ENCODE data around the gene BLNK.
"Not testable (repeated sequence)": the region's sequence is repeated elsewhere in the genome, so short reads cannot be mapped to it uniquely, and the experiment has no call there.

Gene BLNK

GRCh38 chr10:96271016-96271815, at the start of gene BLNK:
Gene BLNK (minus strand): TSS chr10:96271569. CDS start chr10:96271398, 171 bp downstream.
- DNase-seq (ENCODE audit: low read depth) = no peak

DNA sequence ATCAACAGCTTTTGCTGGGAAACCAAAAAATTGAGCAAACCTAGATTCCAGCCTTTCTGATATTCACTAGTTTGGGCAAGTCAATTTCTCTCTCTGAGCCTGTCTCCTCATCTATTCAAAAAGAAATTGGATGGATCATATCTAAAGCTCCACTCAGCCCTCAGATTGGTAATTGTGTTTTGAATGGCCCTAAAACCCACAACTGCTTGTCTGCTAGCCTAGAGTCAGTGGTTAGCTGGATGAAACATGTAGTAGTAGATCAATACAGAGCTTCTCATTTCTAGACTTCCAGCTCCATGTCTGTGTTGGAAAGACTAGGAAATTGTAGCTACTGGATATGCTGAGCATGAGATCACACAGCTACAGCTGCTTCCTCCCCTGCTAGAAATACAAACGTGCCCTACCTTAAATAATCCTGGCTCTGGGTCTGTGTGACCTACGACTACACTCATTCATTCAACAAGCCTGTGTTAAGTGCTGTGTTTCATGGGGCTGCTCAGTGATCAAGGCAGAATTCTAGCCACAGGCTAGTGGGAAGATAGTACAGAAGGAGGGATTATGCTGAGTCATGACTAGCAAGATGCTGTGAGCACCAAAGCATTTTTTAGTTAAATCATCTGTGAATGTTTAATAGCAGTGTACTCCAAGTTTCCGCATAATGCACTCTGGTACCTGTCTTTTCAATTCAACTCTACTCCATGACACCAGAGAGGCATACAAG, 48.5 kb upstream of the BLNK start:
- no peak for DNase-seq (ENCODE audit: low read depth)

- DNase-seq (ENCODE audit: low read depth) = no peak
These were observed 45.9 kb upstream of the BLNK start for GRCh38 chr10:96317067-96317833.

GRCh38 chr10:96313344-96313743, 42.0 kb upstream of the BLNK start:
- DNase-seq (ENCODE audit: low read depth) = no peak

GRCh38 chr10:96311180-96311715, 39.9 kb upstream of the BLNK start:
- no peak for DNase-seq (ENCODE audit: low read depth)

DNA sequence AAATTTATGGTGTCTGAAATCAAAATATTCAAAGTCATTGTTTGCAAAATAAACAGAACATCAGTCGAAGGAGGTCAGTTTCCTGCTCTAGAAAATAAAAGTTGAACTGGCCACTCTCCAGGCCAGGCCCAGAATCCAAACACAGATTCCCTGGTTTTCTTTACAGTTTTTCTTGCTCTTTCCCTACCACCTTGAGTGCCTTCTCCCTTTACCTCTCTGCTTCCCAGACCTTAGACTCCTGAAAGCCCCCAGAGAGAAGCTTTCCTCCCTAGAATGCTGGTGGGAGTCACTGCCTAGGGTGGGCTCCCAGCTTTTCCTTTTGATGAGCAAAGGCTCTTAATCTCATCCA, 38.9 kb upstream of the BLNK start:
- DNase-seq (ENCODE audit: low read depth) = no peak

GRCh38 chr10:96309628-96310320, 38.4 kb upstream of the BLNK start:
- DNase-seq (ENCODE audit: low read depth) = no peak

DNA sequence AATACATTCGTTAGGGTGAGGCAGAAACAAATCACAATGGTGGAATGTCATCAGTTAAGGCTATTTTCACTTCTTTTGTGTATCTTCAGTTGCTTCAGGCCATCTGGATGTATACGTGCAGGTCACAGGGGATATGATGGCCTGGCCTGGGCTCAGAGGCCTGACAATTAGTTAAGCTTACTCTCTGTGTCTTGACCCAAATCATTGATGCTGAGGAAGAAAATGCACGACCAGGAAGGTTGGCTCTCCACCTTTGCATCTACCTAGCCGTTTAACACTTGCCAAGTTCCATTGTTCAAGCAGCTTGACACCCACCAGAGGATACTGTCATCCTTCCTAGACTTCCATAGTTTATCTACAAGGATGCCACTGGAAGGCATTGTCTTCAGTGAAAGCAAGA, 37.5 kb upstream of the BLNK start:
- DNase-seq (ENCODE audit: low read depth) = not testable (repeated sequence)

GRCh38 chr10:96306516-96306915, 35.1 kb upstream of the BLNK start:
- DNase-seq (ENCODE audit: low read depth) = no peak

DNA sequence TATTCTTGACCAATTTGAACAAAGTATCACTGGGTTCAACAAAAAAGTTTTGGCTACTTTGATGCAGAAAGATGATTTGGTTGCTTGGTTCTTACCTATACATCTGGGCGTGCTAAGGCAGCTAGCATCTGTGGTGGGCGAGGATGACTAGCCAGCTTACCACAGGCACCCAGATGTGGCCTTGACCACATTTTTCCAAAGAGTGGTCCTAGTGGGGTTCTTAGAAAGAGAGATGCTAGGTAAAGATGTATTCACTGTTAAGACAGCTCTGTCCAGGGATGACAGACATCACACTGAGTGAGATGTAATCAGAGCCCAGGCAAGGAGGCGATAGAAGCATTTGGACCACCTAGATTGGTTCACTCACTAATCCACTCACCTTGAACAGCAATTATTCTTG, 33.6 kb upstream of the BLNK start:
- no peak for DNase-seq (ENCODE audit: low read depth)

DNA sequence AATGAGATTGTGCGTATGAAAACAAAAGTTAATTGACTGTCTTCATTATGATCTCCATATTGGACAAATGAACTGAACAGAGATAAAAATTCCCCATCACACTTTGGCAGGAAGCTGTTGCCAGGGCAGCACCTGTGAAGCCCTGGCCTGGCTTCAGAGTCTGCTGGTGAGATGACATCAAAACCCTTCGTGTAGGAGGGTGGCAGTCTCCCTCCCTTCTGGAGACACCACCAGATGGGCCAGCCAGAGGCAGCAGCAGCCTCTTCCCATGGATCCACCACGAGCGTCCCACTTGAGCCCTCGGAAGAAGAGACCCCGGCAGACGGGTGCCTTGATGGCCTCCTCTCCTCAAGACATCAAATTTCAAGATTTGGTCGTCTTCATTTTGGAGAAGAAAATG, 32.9 kb upstream of the BLNK start, which contains the start of gene DNTT:
TSS of gene DNTT (plus strand) at position 205 of the 400 bp plus-strand sequence. CDS start at position 269, 64 bp downstream.
- DNase-seq (ENCODE audit: low read depth) = no peak

- DNase-seq (ENCODE audit: low read depth) = no peak
These were observed 30.2 kb upstream of the BLNK start for GRCh38 chr10:96301616-96302015.

- DNase-seq (ENCODE audit: low read depth) = no peak
These were observed 28.0 kb upstream of the BLNK start for GRCh38 chr10:96299383-96299782.

DNA sequence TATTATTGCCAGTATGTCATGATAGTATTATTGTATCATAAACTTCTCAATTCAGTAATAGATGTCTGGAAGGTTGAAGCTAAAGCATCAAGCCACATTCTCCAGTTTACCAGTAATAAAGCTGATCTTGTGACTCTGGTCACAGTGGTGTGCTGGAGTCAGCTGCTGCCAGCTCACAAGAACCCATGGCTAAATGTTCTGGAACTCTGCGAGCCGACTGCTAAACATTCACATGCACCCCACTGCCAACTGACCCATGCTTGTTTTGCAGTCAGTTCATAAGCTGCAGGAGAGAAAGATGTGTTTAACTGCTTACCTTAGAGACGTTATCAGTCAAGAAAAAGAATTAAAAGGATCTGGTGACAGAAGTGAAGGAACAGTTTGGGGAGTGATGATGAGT, 27.0 kb upstream of the BLNK start:
- no peak for DNase-seq (ENCODE audit: low read depth)

DNA sequence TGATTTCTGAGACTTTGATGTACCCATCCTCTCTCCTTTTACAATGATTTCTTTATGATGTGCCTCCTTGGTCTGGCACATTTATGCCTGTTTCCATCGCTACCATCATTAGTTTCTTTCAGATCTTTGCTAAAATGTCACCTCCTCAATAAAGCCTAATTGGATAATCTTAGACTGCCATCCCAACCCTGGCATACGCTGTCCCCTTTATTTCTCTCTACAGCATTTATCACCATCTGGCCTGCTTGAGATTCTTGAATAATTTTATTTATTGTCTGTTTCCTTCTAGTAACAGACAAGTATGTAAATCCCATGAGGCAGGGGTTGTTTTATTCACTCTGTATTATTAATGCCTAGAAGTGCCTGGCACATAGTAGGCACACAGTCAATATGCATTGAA, 26.1 kb upstream of the BLNK start:
- no peak for DNase-seq (ENCODE audit: low read depth)

- no peak for DNase-seq (ENCODE audit: low read depth)
These were observed 24.1 kb upstream of the BLNK start for GRCh38 chr10:96295475-96295874.

DNA sequence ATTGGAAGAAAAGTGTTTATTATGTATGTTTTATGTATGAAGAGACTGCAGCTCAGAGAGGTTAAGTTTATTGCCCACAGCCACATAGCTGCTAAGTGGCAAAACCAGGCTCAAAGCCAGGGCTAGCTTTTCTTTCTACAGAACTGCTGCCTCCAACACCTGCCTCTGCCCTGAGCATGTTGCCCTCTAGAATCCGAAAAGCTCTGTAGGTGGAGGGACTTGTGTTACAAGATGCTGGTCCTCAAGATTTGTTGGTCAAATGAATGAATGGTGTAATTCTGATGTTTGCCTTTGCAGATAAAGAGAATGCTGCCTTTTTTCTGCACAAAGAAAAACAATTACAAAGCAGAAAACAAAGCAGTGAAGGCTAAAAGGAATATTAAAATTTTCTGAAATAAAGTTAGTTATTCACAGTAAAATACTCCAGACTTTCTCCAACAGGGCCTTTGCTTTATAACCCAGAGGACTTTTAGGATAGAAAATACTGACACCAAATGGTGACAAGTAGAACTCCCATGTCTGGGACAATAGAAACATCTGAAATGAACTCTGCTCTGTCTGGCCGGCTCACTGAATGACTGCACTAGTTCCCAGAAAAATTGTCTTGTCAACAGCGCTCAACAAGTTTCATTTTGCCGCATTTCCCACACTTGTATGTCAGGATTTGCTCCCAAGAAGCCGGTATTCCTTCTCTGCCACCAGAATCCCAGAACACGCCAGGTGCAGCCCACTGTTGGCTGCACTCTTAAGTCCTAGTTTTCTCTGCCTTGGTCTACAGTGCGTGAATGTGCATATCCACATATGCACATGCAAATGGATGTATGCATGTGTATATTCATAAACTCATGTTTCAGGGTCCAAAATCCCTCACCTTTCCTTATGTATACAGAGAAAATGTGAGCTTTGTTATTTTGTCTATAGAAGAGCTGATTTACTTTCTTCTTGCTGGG, 21.9 kb upstream of the BLNK start:
- DNase-seq (ENCODE audit: low read depth) = no peak

DNA sequence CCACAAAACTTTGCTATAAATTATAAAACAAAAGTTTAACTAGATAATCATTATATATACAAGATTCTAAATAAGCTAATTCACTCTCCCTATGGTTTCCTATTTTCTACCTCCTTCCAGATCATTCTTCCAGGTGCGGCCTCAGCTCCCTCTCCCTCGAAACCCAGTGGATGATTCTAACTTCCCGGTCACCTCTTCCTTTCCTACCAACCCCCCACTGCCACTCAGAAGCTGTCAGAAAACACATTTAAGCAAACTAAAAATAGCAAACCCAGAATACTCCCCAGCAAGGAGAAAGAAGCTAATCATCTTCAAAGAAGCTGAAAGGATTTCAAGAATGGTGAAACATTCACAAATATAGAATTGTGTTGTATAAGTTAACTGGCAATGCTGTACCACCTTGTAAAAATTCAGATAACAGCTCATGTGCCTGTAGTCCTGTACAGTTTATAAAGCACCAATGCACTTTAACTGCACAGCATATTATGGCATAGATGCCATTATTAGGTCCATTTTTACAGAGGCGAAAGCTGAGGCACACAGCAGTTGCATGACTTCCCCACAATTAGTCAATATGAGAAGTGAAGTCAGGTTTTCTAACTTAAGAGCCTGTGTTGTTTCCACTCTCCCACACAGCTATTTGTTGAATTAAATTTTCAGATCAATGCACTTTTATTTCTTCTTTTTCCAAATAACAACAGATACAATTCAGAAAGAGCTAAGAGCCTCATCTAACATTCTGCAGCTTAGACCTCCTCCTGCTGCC, 19.2 kb upstream of the BLNK start:
- DNase-seq (ENCODE audit: low read depth) = no peak

DNA sequence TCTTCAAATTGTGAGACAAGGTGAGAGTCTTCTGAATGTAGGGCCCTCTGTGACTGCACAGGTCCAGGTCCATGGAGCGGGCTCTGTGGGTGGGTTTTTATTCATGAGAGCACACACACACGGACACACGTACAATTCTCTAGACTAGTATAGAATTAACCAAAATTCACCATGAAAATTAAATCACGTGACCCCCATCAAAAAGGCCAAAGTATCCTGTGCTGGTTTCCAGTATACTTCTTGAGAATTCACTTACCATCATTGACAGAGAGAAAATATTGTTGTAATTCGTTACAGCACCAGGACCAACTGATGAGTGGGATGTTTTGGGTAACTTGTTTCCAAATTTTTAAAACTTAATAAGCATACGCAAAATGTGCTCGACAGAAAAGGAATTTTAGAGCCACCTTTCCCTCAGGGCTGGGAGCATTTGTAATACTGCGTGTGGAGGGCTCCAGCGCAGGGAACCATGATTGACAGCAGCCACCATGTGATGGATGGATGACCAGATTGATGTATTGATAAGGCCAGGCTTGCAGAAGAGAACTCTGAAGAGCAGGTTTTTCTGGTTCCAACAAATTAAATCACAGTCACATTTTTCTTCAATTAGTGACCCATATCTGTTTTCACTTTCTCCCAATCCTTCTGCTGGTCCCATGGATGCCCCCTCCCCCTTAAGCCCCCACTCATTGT, 18.0 kb upstream of the BLNK start:
- DNase-seq (ENCODE audit: low read depth) = no peak

All from stimulated activated CD8-positive, alpha-beta memory T cell treated with anti-CD3 and anti-CD28 coated beads, Interleukin-7, amount 100 ng/mL, for 24 hours (primary cell).